ENCODE measurements around the gene MMEL1.
"Not testable (repeated sequence)": the region's sequence is repeated elsewhere in the genome, so short reads cannot be mapped to it uniquely, and the experiment has no call there.

The MMEL1 gene

DNA sequence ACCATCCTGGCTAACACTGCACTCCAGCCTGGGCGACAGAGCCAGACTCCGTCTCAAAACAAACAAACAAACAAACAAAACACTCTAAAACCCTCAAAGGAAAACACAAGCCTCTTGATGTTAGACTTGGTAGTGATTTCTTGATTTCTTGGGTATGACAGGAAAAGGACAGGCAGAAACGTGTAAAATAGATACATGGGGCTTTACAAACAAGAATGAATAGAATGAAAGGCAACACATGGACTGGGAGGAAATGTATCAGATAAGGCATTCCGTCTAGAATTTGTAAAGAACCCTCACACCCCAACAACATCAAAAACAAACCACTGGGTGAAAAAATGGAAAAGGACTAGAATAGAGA is 54.1 kb downstream of the MMEL1 start:
- in situ Hi-C loops (cut with MboI; ENCODE audit: low sequenced_read_pairs): loop anchor here (25.0 kb wide), 1 partner anchor 391 kb away; the partner anchor contains the start of gene FAAP20

DNA sequence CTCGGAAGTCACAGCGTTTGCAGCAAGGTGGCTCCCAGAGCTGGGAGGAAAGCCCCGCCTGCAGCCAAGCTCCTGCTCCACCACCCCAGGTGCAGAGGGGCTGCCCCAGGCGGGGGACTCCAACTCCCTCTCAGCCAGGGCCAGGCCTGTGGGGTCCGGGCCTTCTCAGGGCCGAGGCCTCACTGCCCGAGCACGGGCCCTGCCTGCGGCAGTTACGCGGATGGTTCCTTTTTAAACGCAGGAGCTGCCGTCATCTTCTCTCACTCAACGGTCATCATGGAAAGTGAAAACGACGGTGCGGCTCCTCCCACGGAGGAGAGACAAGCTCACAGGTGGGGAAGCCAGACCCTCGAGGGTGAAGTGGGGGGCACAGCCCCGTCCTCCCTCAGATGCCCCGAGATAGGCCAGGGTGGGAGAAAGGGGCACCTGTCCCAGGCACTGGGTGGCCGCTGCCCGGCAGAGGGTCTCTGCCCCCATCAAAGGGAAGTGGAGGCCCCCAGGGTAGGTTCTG is 55.2 kb downstream of the MMEL1 start:
- in situ Hi-C loops (cut with MboI; ENCODE audit: low sequenced_read_pairs): loop anchor here (25.0 kb wide), 1 partner anchor 390 kb away; the partner anchor contains the start of gene FAAP20

DNA sequence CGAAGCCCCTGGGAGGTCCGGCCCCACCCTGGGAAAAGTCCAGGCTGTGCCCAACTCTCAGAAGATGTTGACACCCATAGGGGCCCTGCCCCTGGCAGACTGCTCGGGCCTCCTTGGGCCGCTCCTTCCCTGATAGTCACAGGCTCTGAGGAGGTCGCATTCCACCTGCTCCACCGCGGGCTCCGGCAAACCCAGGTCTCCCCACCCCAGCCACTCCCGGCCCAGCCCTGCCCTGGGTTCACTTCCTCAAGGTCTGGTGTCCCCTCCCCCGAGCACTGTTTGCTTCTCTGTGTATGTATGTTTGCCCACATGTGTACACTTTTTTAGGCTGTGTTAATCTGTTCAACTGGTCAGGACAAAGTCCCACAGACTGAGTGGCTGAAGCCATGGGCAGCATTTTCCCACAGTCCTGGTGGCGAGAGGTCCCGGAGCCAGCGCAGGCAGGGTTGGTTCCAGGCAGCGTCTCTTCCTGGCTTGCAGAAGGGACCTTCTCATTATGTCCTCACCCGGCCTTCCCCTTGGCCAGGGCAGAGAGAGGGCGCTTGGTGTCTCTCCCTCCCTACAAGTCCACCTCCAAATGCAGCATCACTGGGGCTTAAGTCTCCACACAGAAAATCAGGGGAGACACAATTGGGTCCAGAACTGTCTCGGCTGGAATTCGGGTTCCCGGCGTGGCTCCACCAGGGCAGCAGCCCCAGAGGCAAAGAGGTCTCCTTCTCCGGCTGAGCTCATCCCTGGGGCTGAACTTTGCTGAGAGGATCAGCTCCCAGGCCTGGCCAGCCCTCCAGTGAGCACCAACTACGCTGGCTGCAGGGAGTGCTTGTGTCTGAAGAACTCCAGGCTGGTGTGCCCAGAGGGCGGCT is 56.8 kb downstream of the MMEL1 start:
- in situ Hi-C loops (cut with MboI; ENCODE audit: low sequenced_read_pairs): loop anchor here (25.0 kb wide), 1 partner anchor 389 kb away; the partner anchor contains the start of gene FAAP20

DNA sequence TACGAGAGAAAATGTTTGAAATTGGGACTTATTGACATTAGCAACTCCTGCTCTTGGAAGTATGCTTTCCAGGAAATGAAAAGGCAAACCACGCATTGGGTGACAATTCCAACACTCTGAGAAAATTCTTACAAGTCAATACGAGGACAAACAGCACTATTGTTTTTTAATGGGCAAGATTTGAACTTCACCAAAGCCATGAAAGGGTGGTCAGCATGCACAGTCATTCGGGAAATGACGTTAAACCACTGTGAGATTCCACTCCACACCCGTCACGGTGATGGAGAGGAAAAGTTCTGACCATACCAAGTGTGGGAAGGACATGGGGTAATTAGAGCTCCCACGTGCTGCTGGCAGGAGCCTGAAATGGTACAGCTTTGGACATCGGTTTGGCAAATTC is 58.5 kb downstream of the MMEL1 start:
- in situ Hi-C loops (cut with MboI; ENCODE audit: low sequenced_read_pairs): no loop called here

DNA sequence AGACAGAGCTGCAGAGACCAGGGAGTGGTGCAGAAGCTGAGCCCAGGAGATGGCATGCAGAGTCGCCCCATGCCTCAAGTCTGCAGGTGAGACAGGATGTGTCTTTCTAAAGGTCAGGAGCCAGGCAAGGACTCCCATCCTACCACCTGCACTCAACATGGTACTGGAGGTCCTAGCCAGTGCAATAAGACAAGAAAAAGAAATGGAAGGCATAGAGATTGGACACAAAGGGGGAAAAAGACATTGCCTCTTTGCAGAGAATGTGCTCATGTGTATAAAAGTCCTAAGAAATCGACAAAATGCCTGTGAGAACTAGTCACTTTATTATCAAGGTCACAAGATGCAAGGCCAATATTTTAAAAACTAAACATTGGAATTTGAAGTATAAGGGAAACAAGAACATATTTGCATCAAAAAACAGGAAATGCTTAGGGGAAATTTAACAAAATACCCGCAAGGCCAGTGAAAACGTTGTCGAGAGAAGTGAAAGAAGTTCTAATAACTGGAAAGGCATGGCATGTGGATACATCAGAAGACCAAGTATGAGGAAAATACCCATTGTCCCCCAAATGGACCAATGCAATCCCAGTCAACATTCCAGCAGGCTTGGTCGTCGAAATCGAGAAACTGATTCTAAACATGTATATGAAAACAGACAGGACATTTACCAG is 59.4 kb downstream of the MMEL1 start:
- in situ Hi-C loops (cut with MboI; ENCODE audit: low sequenced_read_pairs): no loop called here

DNA sequence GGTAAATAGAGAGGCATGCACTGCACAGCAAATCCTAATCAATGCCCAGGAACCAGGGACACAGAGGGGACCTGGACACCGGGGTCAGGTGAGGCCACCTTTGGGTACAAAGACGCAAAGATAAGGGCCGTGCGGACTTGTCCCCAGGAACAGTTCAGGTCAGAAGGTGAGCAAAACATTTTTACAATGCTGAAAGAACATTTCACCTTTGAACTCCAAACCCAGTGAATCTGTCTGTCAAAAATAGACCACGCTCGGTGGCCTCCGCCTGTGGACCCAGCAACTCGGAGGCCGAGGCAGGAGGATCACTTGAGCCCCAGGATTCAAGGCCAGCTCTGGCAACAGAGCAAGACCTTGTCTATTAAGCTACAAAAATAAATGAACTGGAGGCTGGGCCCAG is 61.5 kb downstream of the MMEL1 start:
- in situ Hi-C loops (cut with MboI; ENCODE audit: low sequenced_read_pairs): no loop called here

DNA sequence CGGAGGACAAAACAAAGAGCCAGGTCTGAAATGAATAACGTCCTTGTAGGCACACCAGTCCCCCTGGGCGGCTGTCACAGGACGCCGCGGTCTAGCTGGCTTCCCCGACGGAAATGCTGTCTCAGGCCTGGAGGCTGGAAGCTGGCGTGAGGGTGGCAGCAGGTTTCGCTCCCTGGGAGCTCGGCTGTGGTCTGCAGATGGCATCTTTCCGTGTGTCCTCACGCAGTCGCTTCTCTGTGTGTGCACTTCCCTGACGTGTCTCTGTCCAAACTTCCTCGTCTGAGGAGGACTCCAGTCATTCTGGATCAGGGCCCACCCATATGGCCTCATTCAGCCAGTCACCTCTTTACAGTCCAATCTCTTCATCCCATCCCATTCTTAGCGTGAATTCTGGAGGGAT is 62.5 kb downstream of the MMEL1 start:
- in situ Hi-C loops (cut with MboI; ENCODE audit: low sequenced_read_pairs): no loop called here

DNA sequence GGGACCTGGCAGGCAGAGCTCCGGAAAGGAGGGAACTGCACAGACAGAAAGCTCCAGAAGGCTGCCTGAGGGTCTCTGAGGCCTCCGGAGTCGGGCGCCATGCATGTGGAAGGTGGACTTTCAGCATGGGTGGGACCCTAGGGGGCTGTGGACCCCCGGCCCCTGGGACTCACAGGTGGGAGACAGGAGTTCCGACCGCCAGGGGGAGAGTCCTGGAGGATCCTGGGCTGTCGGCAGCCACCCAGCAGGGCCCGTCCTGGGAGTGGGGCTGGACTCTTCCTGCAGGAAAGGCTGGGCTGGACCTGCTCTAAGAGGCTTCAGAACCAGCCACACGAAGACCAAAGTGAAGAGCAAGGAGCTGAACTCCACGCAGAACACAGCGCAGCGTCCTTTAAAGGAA is 63.1 kb downstream of the MMEL1 start:
- in situ Hi-C loops (cut with MboI; ENCODE audit: low sequenced_read_pairs): not testable (repeated sequence)

DNA sequence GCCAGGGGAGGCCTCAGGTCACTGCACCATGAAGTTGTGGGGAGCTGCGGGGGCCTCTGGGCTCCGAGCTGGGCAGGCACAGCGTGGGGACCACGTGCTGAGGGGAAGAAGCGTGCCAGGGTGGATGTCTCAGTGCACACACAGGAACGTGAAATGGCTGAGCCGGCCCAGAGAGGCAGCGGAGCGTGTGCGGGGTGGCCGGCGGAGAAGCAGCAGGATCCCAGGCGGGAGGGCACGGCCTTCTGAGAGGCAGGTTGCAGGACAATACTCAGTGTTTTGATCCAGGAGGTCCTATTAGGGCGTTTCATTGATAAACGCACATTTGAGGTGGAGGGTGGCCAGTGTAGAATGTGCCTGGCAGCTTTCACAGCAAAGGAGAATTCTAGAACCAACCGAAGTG is 63.8 kb downstream of the MMEL1 start:
- in situ Hi-C loops (cut with MboI; ENCODE audit: low sequenced_read_pairs): no loop called here

DNA sequence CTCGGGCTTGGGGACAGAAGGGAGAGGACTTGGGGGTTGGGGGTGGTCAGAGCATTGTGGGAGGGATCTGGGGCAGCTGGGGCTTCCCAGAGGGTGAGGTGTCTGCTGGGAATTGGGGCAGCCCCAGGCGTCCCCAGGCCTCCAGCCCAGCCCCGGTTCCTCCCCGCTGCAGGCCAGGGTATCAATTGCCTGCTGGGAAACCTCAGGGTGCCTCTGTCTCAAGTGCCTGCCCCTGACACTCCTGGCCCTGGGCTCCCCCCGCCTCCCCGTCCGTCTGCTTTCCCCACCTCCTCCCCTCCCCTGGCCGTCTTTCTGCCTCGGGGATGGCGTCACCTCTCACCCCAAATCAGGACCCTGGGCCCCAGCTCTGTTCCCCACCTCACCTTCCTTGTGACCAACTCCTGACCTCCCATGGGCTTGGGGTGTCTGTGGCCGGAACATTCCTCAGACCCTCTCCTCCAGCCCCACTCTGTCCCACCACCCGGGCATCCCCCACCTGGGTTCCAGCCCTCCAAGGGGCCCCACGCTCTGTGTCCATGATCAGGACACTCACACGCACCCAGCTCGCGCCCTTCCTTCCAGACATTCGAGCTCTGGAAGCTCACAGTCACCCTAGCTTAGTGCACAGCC is 64.5 kb downstream of the MMEL1 start:
- in situ Hi-C loops (cut with MboI; ENCODE audit: low sequenced_read_pairs): not testable (repeated sequence)

DNA sequence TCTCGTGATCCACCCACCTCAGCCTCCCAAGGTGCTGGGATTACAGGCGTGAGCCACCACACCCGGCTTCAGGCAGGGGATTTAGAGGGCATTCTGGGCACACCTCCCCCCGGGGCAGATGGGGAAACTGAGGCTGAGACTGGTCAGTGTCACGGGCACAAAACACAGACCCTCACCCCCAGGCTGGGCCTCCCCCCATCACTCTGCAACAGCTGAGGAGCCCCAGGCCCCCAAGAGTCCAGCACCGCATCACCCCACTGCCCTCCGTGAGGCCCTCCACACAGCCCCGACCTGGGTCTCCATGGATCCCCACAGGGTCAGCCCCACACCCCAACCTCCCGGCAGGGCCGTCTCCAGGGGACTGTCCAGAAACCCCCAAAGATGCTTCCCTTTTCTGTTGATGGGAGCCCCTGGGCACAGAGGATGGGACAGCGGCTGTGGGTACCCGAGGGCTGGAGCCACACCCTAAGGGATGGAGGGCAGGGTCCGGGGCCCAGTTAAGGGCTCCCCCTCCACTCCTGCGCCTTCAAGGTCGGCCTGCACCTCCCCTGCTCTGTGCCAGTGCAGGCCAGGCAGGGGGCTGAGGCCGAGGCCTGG is 65.6 kb downstream of the MMEL1 start:
- in situ Hi-C loops (cut with MboI; ENCODE audit: low sequenced_read_pairs): no loop called here

DNA sequence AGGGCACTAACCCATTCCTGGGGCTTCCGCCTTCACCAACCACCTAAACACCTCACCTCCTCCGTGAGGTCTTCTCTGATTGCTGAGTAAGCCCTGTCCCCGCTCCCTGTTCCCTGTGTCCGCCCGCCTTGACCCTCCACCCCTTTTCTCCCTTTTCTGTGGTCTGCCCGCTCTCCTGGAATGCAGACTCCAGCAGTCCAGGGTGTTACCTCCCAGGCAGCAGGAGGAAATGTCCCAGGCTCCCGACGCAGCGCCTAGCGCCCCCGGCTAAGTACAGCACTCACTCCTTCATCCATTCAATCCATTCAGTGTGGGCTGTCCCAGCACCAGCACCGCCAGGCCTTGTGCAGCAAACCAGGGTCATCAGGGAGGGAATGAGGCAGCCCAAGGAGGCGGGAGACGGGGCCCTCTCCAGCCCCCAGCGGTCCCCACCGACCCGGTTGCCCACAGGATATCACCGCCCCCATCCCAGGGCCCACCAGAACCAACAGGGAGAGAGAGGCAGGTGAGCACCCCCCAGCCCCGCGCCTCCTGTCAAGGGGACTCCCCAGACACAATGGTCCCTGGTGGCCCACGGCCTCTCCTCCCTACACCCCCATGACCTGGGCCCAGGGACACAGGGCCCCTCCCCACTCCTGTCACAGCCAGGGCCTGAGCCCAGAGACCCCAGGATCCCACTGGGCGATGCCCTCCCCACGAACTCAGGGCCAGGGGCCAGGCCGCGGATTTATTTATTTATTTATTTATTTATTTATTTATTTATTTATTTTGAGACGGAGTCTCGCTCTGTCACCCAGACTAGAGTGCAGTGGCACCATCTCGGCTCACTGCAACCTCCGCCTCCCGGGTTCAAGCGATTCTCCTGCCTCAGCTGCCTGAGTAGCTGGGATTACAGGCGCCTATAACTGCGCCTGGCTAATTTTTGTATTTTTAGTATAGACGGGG is 66.4 kb downstream of the MMEL1 start:
- in situ Hi-C loops (cut with MboI; ENCODE audit: low sequenced_read_pairs): no loop called here

DNA sequence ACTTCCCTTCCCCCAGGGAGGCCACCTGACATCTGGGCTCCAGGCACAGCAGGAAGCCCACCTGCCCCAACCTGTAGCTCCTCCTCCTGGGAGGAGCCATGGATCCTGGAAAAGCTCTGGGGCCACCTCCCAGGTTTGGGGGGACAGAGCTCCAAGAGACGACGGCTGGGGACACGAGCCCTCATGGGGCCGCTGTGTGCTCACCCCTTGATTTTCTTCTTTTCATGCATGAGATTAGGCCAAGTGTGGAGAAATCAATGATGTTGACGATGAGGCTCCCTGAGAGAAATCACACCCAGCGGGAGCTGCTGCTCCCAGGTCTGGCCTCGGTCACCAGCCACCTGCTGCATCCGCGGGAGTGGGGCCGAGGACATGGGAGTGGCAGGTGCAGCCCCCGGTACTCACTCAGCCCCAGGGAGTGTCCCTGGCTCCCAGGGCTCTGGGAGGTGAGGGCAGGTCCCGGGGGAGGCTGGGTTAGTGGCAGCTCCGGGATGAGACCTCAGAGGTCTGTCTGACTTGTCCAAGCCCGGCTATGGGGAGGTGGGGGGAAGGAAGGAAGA is 67.9 kb downstream of the MMEL1 start:
- in situ Hi-C loops (cut with MboI; ENCODE audit: low sequenced_read_pairs): no loop called here

DNA sequence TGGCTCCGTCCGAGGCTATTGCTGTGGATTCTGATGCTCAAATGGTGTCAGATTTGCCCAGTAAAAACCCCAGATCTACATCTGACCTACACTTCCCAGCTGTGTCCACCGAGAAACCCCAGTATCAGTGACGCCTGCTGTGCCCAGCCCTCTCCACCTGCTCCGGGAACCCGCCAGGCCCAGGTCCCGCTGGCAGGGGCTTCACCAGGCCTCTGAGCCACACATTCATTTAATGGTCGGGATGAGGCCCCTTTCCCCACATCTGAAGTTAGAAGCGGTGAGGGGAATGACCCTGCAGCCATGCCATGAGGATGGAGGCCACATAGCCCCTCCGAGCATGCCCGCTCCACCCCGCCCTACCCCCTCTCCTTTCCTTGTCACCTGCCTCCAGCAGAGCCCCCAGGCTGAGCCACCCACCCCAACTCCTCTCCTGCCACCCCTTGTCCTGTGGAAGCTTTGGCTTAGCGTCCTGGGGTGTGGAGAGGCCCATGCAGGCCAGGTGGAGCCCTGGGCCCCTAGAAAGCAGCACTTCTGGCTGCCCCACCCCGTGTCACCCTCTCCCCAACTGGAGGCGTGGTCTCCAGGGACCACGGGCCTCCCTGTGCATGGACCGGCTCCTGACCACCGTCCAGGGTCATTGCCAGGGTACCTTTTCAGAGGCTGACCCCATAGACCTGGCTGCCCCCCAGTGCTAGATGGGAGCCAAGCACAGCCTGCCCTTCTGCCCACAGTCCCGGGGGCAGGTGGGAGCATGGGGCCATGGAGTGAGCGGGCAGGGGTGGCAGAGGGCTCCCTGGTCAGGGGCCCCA is 68.6 kb downstream of the MMEL1 start:
- in situ Hi-C loops (cut with MboI; ENCODE audit: low sequenced_read_pairs): no loop called here

DNA sequence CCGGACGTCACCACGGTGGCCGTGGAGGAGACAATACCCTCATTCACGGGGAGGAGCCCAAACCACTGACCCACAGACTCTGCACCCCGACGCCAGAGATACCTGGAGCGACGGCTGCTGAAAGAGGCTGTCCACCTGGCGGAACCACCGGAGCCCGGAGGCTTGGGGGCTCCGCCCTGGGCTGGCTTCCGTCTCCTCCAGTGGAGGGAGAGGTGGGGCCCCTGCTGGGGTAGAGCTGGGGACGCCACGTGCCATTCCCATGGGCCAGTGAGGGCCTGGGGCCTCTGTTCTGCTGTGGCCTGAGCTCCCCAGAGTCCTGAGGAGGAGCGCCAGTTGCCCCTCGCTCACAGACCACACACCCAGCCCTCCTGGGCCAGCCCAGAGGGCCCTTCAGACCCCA is 69.6 kb downstream of the MMEL1 start:
- in situ Hi-C loops (cut with MboI; ENCODE audit: low sequenced_read_pairs): no loop called here

DNA sequence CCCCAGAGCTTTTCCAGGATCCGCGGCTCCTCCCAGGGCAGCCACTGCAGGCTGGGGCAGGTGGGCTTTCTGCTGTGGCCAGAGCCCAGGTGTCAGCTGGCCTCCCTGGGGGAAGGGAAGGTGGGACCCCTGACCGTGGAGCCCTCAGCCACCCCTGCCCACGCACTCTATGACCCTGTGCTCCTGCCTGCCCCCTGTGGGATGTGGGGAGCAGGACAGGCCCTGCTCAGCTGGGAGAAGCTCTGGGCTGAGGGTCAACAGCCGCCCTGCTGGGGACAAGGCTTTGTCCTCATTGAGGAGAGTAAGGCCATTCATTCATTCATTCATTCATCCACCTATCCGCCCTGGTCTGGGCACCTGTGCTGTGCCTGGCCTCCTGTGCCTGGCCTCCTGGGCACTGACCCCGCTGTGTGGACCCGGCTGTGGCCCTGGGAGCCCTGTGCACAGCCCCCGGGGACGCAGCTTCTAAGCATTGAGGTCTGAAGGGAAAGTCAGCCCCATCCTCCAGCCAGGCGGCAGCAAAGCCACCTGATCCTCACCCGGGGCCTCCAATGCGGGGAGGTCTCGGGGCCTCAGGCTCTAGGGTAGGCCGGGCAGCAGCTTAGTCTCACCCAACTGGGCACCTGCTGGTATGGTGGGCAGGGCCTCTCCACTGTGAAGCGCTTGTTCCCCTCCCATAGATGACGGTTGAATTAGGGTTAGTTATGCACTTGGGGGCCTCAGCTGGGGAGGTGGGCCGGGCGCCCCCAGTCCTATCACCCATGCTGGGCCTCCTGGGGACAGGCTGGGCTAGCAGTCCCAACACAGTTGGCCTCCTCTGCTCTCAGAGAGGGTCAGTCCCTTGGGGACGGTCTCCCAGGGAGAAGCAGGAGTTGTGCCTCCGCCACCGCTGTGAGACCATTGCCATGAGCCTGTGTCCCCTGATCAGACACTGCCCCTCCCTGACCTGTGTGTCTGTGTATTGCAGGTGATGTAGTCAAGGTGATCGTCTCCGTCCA is 70.6 kb downstream of the MMEL1 start:
- in situ Hi-C loops (cut with MboI; ENCODE audit: low sequenced_read_pairs): no loop called here

DNA sequence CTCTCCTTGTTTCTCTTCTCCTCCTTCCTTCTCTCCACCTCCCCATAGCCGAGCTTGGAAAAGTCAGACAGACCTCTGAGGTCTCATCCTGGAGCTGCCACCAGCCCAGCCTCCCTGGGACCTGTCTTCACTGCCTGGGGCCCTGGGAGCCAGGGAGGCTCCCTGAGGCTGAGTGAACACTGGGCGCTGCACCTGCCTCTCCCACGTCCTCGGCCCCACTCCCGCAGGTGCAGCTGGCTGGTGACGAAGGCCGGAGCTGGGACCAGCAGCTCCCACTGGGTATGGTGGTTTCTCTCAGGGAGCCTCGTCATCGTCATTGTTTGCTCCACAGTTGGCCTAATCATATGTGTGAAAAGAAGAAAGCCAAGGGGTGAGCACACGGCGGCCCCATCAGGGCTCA is 71.4 kb downstream of the MMEL1 start:
- in situ Hi-C loops (cut with MboI; ENCODE audit: low sequenced_read_pairs): no loop called here
